DND-41 (cell line): ENCODE measurements around the gene PCDHGC4.

Source experiments
- ATAC-seq: fragments of 200-7000 bp; cut with Tn5 transposase; 3 replicates; pipeline ENCODE4 v1.9.1; 2021; ENCODE audit warnings: low read depth; ENCODE audit not compliant: insufficient read depth
- DNase-seq: peaks from one replicate; pipeline ENCODE4 v3.0.0-alpha.2; 2020
- H2AFZ ChIP-seq: 2 replicates; pipeline ENCODE4 v1.6.0; 2012; ENCODE audit warnings: low read depth, low read length
- H3K27ac ChIP-seq: 2 replicates; pipeline ENCODE4 v1.5.1; 2012; ENCODE audit warnings: low read length, inconsistent platforms
- H3K27me3 ChIP-seq: fragments of 200-600 bp; sonication (generic); 2 replicates; pipeline ENCODE4 v1.6.0; 2012; ENCODE audit warnings: low read length, mild to moderate bottlenecking, inconsistent platforms; ENCODE audit not compliant: insufficient read depth, poor library complexity
- H3K36me3 ChIP-seq: 2 replicates; pipeline ENCODE4 v1.5.1; 2012; ENCODE audit warnings: low read length, inconsistent platforms; ENCODE audit not compliant: insufficient read depth
- H3K4me1 ChIP-seq: 2 replicates; pipeline ENCODE4 v1.5.1; 2012; ENCODE audit warnings: mild to moderate bottlenecking, low read length; ENCODE audit not compliant: insufficient read depth
- H3K4me2 ChIP-seq: 2 replicates; pipeline ENCODE4 v1.6.0; 2012; ENCODE audit warnings: mild to moderate bottlenecking, moderate library complexity, low read length, inconsistent platforms; ENCODE audit not compliant: insufficient read depth
- H3K4me3 ChIP-seq, 2 experiments: fragments of 200-600 bp in 1 of 2; shearing (Covaris generic) in 1 of 2; 2 replicates each; pipeline ENCODE4 v1.5.1; 2012 to 2016; ENCODE audit warnings: inconsistent platforms in 2 of 2, low read length in 2 of 2, mild to moderate bottlenecking in 2 of 2, low read depth in 1 of 2, moderate library complexity in 1 of 2
- H3K79me2 ChIP-seq: 2 replicates; pipeline ENCODE4 v1.6.0; 2012; ENCODE audit warnings: low read length, inconsistent platforms; ENCODE audit not compliant: insufficient read depth
- H3K9ac ChIP-seq: 2 replicates; pipeline ENCODE4 v1.6.0; 2012; ENCODE audit warnings: low read depth, mild to moderate bottlenecking, inconsistent platforms, low read length, moderate library complexity
- H3K9me3 ChIP-seq: 2 replicates; pipeline ENCODE4 v1.5.1; 2012; ENCODE audit warnings: low read length, moderate library complexity, mild to moderate bottlenecking, inconsistent platforms; ENCODE audit not compliant: insufficient read depth, severe bottlenecking
- H4K20me1 ChIP-seq: 2 replicates; pipeline ENCODE4 v1.6.0; 2012; ENCODE audit warnings: low read length; ENCODE audit not compliant: insufficient read depth
- CTCF ChIP-seq: IDR thresholded peaks from 2 replicates; pipeline ENCODE4 v1.5.1; 2012; ENCODE audit warnings: borderline replicate concordance, low read length, moderate library complexity, mild to moderate bottlenecking; ENCODE audit not compliant: poor library complexity, severe bottlenecking; ENCODE audit errors: extremely low read depth
- EZH2 ChIP-seq: IDR thresholded peaks from 3 replicates; pipeline ENCODE4 v1.6.1; 2012; ENCODE audit warnings: borderline replicate concordance, low read depth, mild to moderate bottlenecking, moderate library complexity, low read length, inconsistent platforms; ENCODE audit not compliant: severe bottlenecking

PCDHGC4 gene

GRCh38 chr5:141478321-141478945 lies 6.4 kb upstream of the PCDHGC4 start:
- TF ChIP-seq EZH2 (no peak), CTCF (no peak)
- Histone ChIP-seq H3K36me3 (no peaks in the 10 kb centered on the region), H3K4me3 (no peak overlapping the region), H3K9me3 (no peaks in the 10 kb centered on the region), H2AFZ (no peak overlapping the region), H3K9ac (no peak overlapping the region), H4K20me1 (no peaks in the 10 kb centered on the region), H3K27me3 (peaks cover 15% of the 10 kb centered on the region), H3K4me2 (no peak overlapping the region), H3K4me1 (peaks cover 17% of the 10 kb centered on the region; the same call in 1 of the 2 replicates), H3K79me2 (no peaks in the 10 kb centered on the region), H3K27ac (no peak overlapping the region)
- ATAC-seq (no peak), DNase-seq (no peak)

- Histone ChIP-seq H2AFZ (no peak overlapping the region), H3K79me2 (no peaks in the 10 kb centered on the region), H3K27ac (no peak overlapping the region), H3K4me3 (no peak overlapping the region), H3K9ac (no peak overlapping the region), H4K20me1 (no peaks in the 10 kb centered on the region), H3K4me1 (peaks cover 17% of the 10 kb centered on the region; the same call in 1 of the 2 replicates), H3K36me3 (no peaks in the 10 kb centered on the region), H3K9me3 (no peaks in the 10 kb centered on the region), H3K4me2 (no peak overlapping the region), H3K27me3 (peaks cover 15% of the 10 kb centered on the region)
- TF ChIP-seq CTCF = no peak
- no peak for TF ChIP-seq EZH2
- ATAC-seq (no peak), DNase-seq (no peak)
Observed at GRCh38 chr5:141479776-141480175, 5.1 kb upstream of the PCDHGC4 start.

GRCh38 chr5:141483902-141484301 lies 928 bp upstream of the PCDHGC4 start:
- ATAC-seq (no peak), DNase-seq (no peak)
- Histone ChIP-seq H3K4me3 (no peak overlapping the region), H4K20me1 (no peaks in the 10 kb centered on the region; the same call in 1 of the 2 replicates), H3K9ac (no peak overlapping the region), H3K79me2 (no peaks in the 10 kb centered on the region), H3K4me2 (no peak overlapping the region), H3K9me3 (no peaks in the 10 kb centered on the region), H3K27me3 (no peaks in the 10 kb centered on the region), H3K27ac (no peak overlapping the region), H3K36me3 (no peaks in the 10 kb centered on the region), H3K4me1 (no peaks in the 10 kb centered on the region), H2AFZ (no peak overlapping the region)
- TF ChIP-seq CTCF = no peak
- no peak for TF ChIP-seq EZH2

DNA sequence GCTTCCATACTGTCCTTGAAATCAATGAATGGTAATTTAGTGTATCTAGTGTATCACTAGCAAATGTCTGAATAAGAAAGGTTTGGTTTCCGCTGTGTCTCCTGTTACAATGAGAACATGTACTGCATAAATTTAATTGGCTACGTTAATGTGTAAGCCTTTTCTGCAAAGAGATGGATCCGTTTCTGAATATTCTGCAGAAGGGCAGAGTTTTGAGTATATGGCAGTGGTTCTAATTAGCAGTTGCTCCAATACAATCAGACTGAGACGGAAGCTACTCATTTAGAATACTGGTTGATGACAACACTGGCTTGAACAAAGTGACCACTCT lies 555 bp upstream of the PCDHGC4 start:
- TF ChIP-seq EZH2 = no peak
- no peak for TF ChIP-seq CTCF

More for the DNA sequence above, 555 bp upstream of the PCDHGC4 start:
- no peak overlapping the region for H3K9ac ChIP-seq
- no peaks in the 10 kb centered on the region for H3K9me3 ChIP-seq
- H3K27me3 ChIP-seq = no peaks in the 10 kb centered on the region
- H3K4me3 ChIP-seq = no peak overlapping the region
- H3K27ac ChIP-seq = no peak overlapping the region
- no peak for ATAC-seq
- no peaks in the 10 kb centered on the region for H3K36me3 ChIP-seq
- DNase-seq = no peak
- no peaks in the 10 kb centered on the region; the same call in 1 of the 2 replicates for H4K20me1 ChIP-seq
- no peak overlapping the region for H2AFZ ChIP-seq
- H3K4me1 ChIP-seq = no peaks in the 10 kb centered on the region
- H3K4me2 ChIP-seq = no peak overlapping the region
- H3K79me2 ChIP-seq = no peaks in the 10 kb centered on the region
